WERI-Rb-1 (cell line): Measurements from ENCODE around the gene CCDC50.

Experiments used
- DNase-seq: peaks from one replicate; pipeline ENCODE4 v3.0.0-alpha.2; 2020
- H3K27ac ChIP-seq: fragments of 250-450 bp; sonication (Bioruptor Pico); 2 replicates; pipeline ENCODE4 v1.5.1; 2020; ENCODE audit warnings: mild to moderate bottlenecking, moderate library complexity
- H3K27me3 ChIP-seq: fragments of 250-450 bp; sonication (Bioruptor Pico); 2 replicates; pipeline ENCODE4 v1.5.1; 2021; ENCODE audit warnings: mild to moderate bottlenecking, low read depth, moderate library complexity; ENCODE audit not compliant: insufficient read depth, severe bottlenecking
- H3K36me3 ChIP-seq: fragments of 250-450 bp; sonication (Bioruptor Pico); 2 replicates; pipeline ENCODE4 v1.5.1; 2020; ENCODE audit warnings: mild to moderate bottlenecking, moderate library complexity
- H3K4me3 ChIP-seq: 2 replicates; pipeline ENCODE4 v1.5.1; 2011; ENCODE audit warnings: low read depth, mild to moderate bottlenecking, control low read depth, low read length
- H3K9me3 ChIP-seq: fragments of 250-450 bp; sonication (Bioruptor Pico); 2 replicates; pipeline ENCODE4 v1.5.1; 2021; ENCODE audit warnings: mild to moderate bottlenecking, moderate library complexity; ENCODE audit not compliant: severe bottlenecking
- CTCF ChIP-seq: IDR thresholded peaks from 2 replicates; pipeline ENCODE4 v1.5.1; 2011; ENCODE audit warnings: low read depth, mild to moderate bottlenecking, control low read depth, inconsistent platforms, low read length

Gene CCDC50

GRCh38 chr3:191343913-191344312 lies 14.7 kb downstream of the CCDC50 start:
- Histone ChIP-seq H3K36me3 (no peaks in the 10 kb centered on the region), H3K27me3 (no peaks in the 10 kb centered on the region), H3K27ac (no peak overlapping the region), H3K4me3 (no peak overlapping the region), H3K9me3 (no peaks in the 10 kb centered on the region)
- no peak for DNase-seq
- TF ChIP-seq CTCF: no peak

GRCh38 chr3:191345334-191345733 lies 16.1 kb downstream of the CCDC50 start:
- H3K27me3 ChIP-seq: no peaks in the 10 kb centered on the region
- no peak overlapping the region for H3K4me3 ChIP-seq
- no peak for TF ChIP-seq CTCF
- H3K9me3 ChIP-seq: no peaks in the 10 kb centered on the region
- no peaks in the 10 kb centered on the region for H3K36me3 ChIP-seq
- no peak for DNase-seq
- no peak overlapping the region for H3K27ac ChIP-seq

GRCh38 chr3:191347228-191347627 lies 18.0 kb downstream of the CCDC50 start:
- no peaks in the 10 kb centered on the region for H3K36me3 ChIP-seq

GRCh38 chr3:191348098-191348497 lies 18.9 kb downstream of the CCDC50 start:
- H3K27ac ChIP-seq: no peak overlapping the region
- no peak for DNase-seq
- H3K27me3 ChIP-seq: no peaks in the 10 kb centered on the region
- H3K36me3 ChIP-seq: no peaks in the 10 kb centered on the region
- no peak for TF ChIP-seq CTCF
- H3K4me3 ChIP-seq: no peak overlapping the region
- H3K9me3 ChIP-seq: no peaks in the 10 kb centered on the region

More at GRCh38 chr3:191347228-191347627, 18.0 kb downstream of the CCDC50 start:
- Histone ChIP-seq H3K4me3 (no peak overlapping the region), H3K27ac (no peak overlapping the region), H3K9me3 (no peaks in the 10 kb centered on the region), H3K27me3 (no peaks in the 10 kb centered on the region)
- TF ChIP-seq CTCF: no peak
- DNase-seq: no peak

- no peak for DNase-seq
- H3K27me3 ChIP-seq: no peaks in the 10 kb centered on the region
- H3K9me3 ChIP-seq: no peaks in the 10 kb centered on the region
- H3K36me3 ChIP-seq: no peaks in the 10 kb centered on the region
- no peak overlapping the region for H3K27ac ChIP-seq
- TF ChIP-seq CTCF: no peak
- no peak overlapping the region for H3K4me3 ChIP-seq
Measured at GRCh38 chr3:191350396-191351090, 21.3 kb downstream of the CCDC50 start.

GRCh38 chr3:191352014-191352413 lies 22.8 kb downstream of the CCDC50 start:
- no peaks in the 10 kb centered on the region for H3K9me3 ChIP-seq
- no peaks in the 10 kb centered on the region for H3K27me3 ChIP-seq
- no peaks in the 10 kb centered on the region for H3K36me3 ChIP-seq
- DNase-seq: no peak
- no peak overlapping the region for H3K27ac ChIP-seq
- no peak for TF ChIP-seq CTCF
- no peak overlapping the region for H3K4me3 ChIP-seq
